Activated T-cell treated with anti-CD3 and anti-CD28 coated beads, Interleukin-2, amount 50 U/mL, for 72 hours (primary cell): ENCODE measurements around the gene TUBAL3. TPM values are rescaled to one million over a fixed set of nuclear protein-coding genes. Genes with fewer than 3 reads are reported as not detected.

ENCODE experiments used
- ATAC-seq, 2 donors: fragments of 150-1000 bp; cut with Tn5 transposase; replicated peaks in 1 of 2; 2 replicates each; pipeline ENCODE4 v1.10.0; 2021; ENCODE audit warnings: moderate library complexity in 2 of 2, mild to moderate bottlenecking in 1 of 2
- DNase-seq, 2 donors: peaks; one replicate each; pipeline ENCODE4 v3.0.0; 2021 to 2022; ENCODE audit warnings: mixed read lengths in 1 of 2
- H3K27ac Mint-ChIP-seq: one replicate; pipeline ENCODE4 v1.8.0; 2022; ENCODE audit warnings: mild to moderate bottlenecking, moderate library complexity, mixed read lengths
- H3K27me3 Mint-ChIP-seq: one replicate; pipeline ENCODE4 v1.8.0; 2022; ENCODE audit warnings: low read depth, mixed read lengths
- H3K36me3 Mint-ChIP-seq, 2 donors: one replicate each; pipeline ENCODE4 v1.8.0; 2022; ENCODE audit warnings: mixed read lengths in 2 of 2, mild to moderate bottlenecking in 1 of 2; ENCODE audit not compliant: insufficient read depth in 2 of 2
- H3K4me1 Mint-ChIP-seq: one replicate; pipeline ENCODE4 v1.8.0; 2022; ENCODE audit warnings: low read depth, mixed read lengths
- H3K4me3 Mint-ChIP-seq, 2 donors: one replicate each; pipeline ENCODE4 v1.8.0; 2022; ENCODE audit warnings: mild to moderate bottlenecking in 2 of 2, mixed read lengths in 2 of 2, moderate library complexity in 2 of 2
- H3K9me3 Mint-ChIP-seq, 2 donors: one replicate each; pipeline ENCODE4 v1.8.0; 2022; ENCODE audit warnings: mixed read lengths in 2 of 2
- total RNA-seq, 2 donors: library from RNA; stranded (reverse); gene quantifications; one replicate each; pipeline ENCODE4 v1.2.3, GENCODE V29; 2022

The TUBAL3 gene
- not detected for total RNA-seq

GRCh38 chr10:5404208-5405041, at the start of gene TUBAL3:
Gene TUBAL3, minus strand, starts transcription at chr10:5404828. Its CDS starts 36 bp downstream, at chr10:5404792.
- H3K4me3 Mint-ChIP-seq, result no peak within 1 kb of the TSS
- peaks cover 18% of the 10 kb centered on the region for H3K27me3 Mint-ChIP-seq
- no peak within 1 kb of the TSS for H3K27ac Mint-ChIP-seq
- H3K9me3 Mint-ChIP-seq, result no peaks in the 10 kb centered on the region
- ATAC-seq (no peak), DNase-seq (no peak)
- no peaks in the 10 kb centered on the region for H3K36me3 Mint-ChIP-seq
- no peaks in the 10 kb centered on the region for H3K4me1 Mint-ChIP-seq

GRCh38 chr10:5453749-5454489, 49.3 kb upstream of the TUBAL3 start:
- peaks cover 0 to 18% of the 10 kb centered on the region in 2 donors for H3K36me3 Mint-ChIP-seq
- no peaks in the 10 kb centered on the region for H3K27me3 Mint-ChIP-seq
- DNase-seq (no peak), ATAC-seq (no peak)
- no peak overlapping the region for H3K4me3 Mint-ChIP-seq
- H3K4me1 Mint-ChIP-seq, result peaks cover 12% of the 10 kb centered on the region
- no peak overlapping the region for H3K27ac Mint-ChIP-seq
- H3K9me3 Mint-ChIP-seq, result no peaks in the 10 kb centered on the region

GRCh38 chr10:5450605-5451384, 46.2 kb upstream of the TUBAL3 start:
- Mint-ChIP-seq H3K9me3 (no peaks in the 10 kb centered on the region), H3K36me3 (peaks cover 0 to 5% of the 10 kb centered on the region in 2 donors), H3K4me1 (peaks cover 31% of the 10 kb centered on the region), H3K4me3 (no peak overlapping the region), H3K27me3 (no peaks in the 10 kb centered on the region), H3K27ac (no peak overlapping the region)
- no peak for DNase-seq
- no peak for ATAC-seq

- H3K36me3 Mint-ChIP-seq, result peaks cover 0 to 3% of the 10 kb centered on the region in 2 donors
- H3K27me3 Mint-ChIP-seq, result no peaks in the 10 kb centered on the region
- peaks cover 31% of the 10 kb centered on the region for H3K4me1 Mint-ChIP-seq
- ATAC-seq, result no peak
- no peak overlapping the region for H3K4me3 Mint-ChIP-seq
- no peak overlapping the region for H3K27ac Mint-ChIP-seq
- no peak for DNase-seq
- H3K9me3 Mint-ChIP-seq, result no peaks in the 10 kb centered on the region
Measured at GRCh38 chr10:5449823-5450222, 45.2 kb upstream of the TUBAL3 start.

- Mint-ChIP-seq H3K4me1 (peaks cover 36% of the 10 kb centered on the region), H3K9me3 (no peaks in the 10 kb centered on the region), H3K36me3 (peaks cover 0 to 7% of the 10 kb centered on the region in 2 donors), H3K4me3 (no peak overlapping the region), H3K27ac (no peak overlapping the region), H3K27me3 (no peaks in the 10 kb centered on the region)
- ATAC-seq, result no peak
- DNase-seq, result no peak
Measured at GRCh38 chr10:5449227-5449626, 44.6 kb upstream of the TUBAL3 start.

- H3K27me3 Mint-ChIP-seq, result no peaks in the 10 kb centered on the region
- H3K27ac Mint-ChIP-seq, result no peak overlapping the region
Measured at GRCh38 chr10:5448333-5449001, 43.8 kb upstream of the TUBAL3 start.

GRCh38 chr10:5447611-5448071, 43.0 kb upstream of the TUBAL3 start:
- H3K27me3 Mint-ChIP-seq, result no peaks in the 10 kb centered on the region
- peaks cover 51% of the 10 kb centered on the region for H3K4me1 Mint-ChIP-seq
- H3K9me3 Mint-ChIP-seq, result no peaks in the 10 kb centered on the region
- peaks cover 0 to 7% of the 10 kb centered on the region in 2 donors for H3K36me3 Mint-ChIP-seq
- peak overlapping the region; percentile 58 to 63 for H3K4me3 Mint-ChIP-seq
- H3K27ac Mint-ChIP-seq, result no peak overlapping the region
- DNase-seq, result peak; percentile 31 to 40
- peak; percentile 84 to 87 for ATAC-seq

More at GRCh38 chr10:5448333-5449001, 43.8 kb upstream of the TUBAL3 start:
- no peak for ATAC-seq
- H3K9me3 Mint-ChIP-seq, result no peaks in the 10 kb centered on the region
- H3K4me1 Mint-ChIP-seq, result peaks cover 43% of the 10 kb centered on the region
- peaks cover 0 to 7% of the 10 kb centered on the region in 2 donors for H3K36me3 Mint-ChIP-seq
- DNase-seq, result no peak
- H3K4me3 Mint-ChIP-seq, result peak overlapping the region in 1 of 2 donors; percentile 47

GRCh38 chr10:5447056-5447455, 42.4 kb upstream of the TUBAL3 start:
- DNase-seq, result no peak
- Mint-ChIP-seq H3K27me3 (no peaks in the 10 kb centered on the region), H3K4me3 (peak overlapping the region; percentile 58 to 63), H3K4me1 (peaks cover 57% of the 10 kb centered on the region), H3K9me3 (no peaks in the 10 kb centered on the region), H3K27ac (no peak overlapping the region), H3K36me3 (peaks cover 0 to 4% of the 10 kb centered on the region in 2 donors)
- peak; percentile 6 to 7 for ATAC-seq

- Mint-ChIP-seq H3K4me3 (peak overlapping the region; percentile 58 to 63), H3K36me3 (peaks cover 0 to 4% of the 10 kb centered on the region in 2 donors), H3K27me3 (no peaks in the 10 kb centered on the region), H3K9me3 (no peaks in the 10 kb centered on the region), H3K27ac (no peak overlapping the region), H3K4me1 (peaks cover 57% of the 10 kb centered on the region)
- DNase-seq, result peak; percentile 76 to 86
- ATAC-seq, result peak; percentile 48 to 69
Measured at GRCh38 chr10:5446390-5446926, 41.8 kb upstream of the TUBAL3 start.

- H3K4me1 Mint-ChIP-seq, result peaks cover 57% of the 10 kb centered on the region
- no peak for DNase-seq
- H3K36me3 Mint-ChIP-seq, result peaks cover 0 to 4% of the 10 kb centered on the region in 2 donors
- no peak for ATAC-seq
- H3K9me3 Mint-ChIP-seq, result no peaks in the 10 kb centered on the region
- peak overlapping the region; percentile 23 for H3K27ac Mint-ChIP-seq
- H3K4me3 Mint-ChIP-seq, result no peak overlapping the region
- H3K27me3 Mint-ChIP-seq, result no peaks in the 10 kb centered on the region
Measured at GRCh38 chr10:5445006-5445405, 40.4 kb upstream of the TUBAL3 start.

GRCh38 chr10:5443429-5443828, 38.8 kb upstream of the TUBAL3 start:
- H3K4me1 Mint-ChIP-seq, result peaks cover 51% of the 10 kb centered on the region
- H3K27ac Mint-ChIP-seq, result no peak overlapping the region
- ATAC-seq (peak; percentile 43 to 62), DNase-seq (peak in 1 of 2 donors; percentile 25)
- no peaks in the 10 kb centered on the region for H3K9me3 Mint-ChIP-seq
- H3K4me3 Mint-ChIP-seq, result peak overlapping the region; percentile 7 to 32
- peaks cover 0 to 4% of the 10 kb centered on the region in 2 donors for H3K36me3 Mint-ChIP-seq
- H3K27me3 Mint-ChIP-seq, result no peaks in the 10 kb centered on the region

GRCh38 chr10:5442990-5443370, 38.4 kb upstream of the TUBAL3 start:
- H3K27ac Mint-ChIP-seq, result no peak overlapping the region
- H3K4me1 Mint-ChIP-seq, result peaks cover 51% of the 10 kb centered on the region
- H3K27me3 Mint-ChIP-seq, result no peaks in the 10 kb centered on the region
- DNase-seq (no peak), ATAC-seq (no peak)
- H3K4me3 Mint-ChIP-seq, result peak overlapping the region in 1 of 2 donors; percentile 25
- peaks cover 0 to 4% of the 10 kb centered on the region in 2 donors for H3K36me3 Mint-ChIP-seq
- H3K9me3 Mint-ChIP-seq, result no peaks in the 10 kb centered on the region
